DND-41 (cell line): ENCODE measurements around the gene PLA2G15.

Experiments
- ATAC-seq: fragments of 200-7000 bp; cut with Tn5 transposase; 3 replicates; pipeline ENCODE4 v1.9.1; 2021; ENCODE audit warnings: low read depth; ENCODE audit not compliant: insufficient read depth
- DNase-seq: peaks from one replicate; pipeline ENCODE4 v3.0.0-alpha.2; 2020
- H2AFZ ChIP-seq: 2 replicates; pipeline ENCODE4 v1.6.0; 2012; ENCODE audit warnings: low read depth, low read length
- H3K27ac ChIP-seq: 2 replicates; pipeline ENCODE4 v1.5.1; 2012; ENCODE audit warnings: low read length, inconsistent platforms
- H3K27me3 ChIP-seq: fragments of 200-600 bp; sonication (generic); 2 replicates; pipeline ENCODE4 v1.6.0; 2012; ENCODE audit warnings: low read length, mild to moderate bottlenecking, inconsistent platforms; ENCODE audit not compliant: insufficient read depth, poor library complexity
- H3K36me3 ChIP-seq: 2 replicates; pipeline ENCODE4 v1.5.1; 2012; ENCODE audit warnings: low read length, inconsistent platforms; ENCODE audit not compliant: insufficient read depth
- H3K4me1 ChIP-seq: 2 replicates; pipeline ENCODE4 v1.5.1; 2012; ENCODE audit warnings: mild to moderate bottlenecking, low read length; ENCODE audit not compliant: insufficient read depth
- H3K4me2 ChIP-seq: 2 replicates; pipeline ENCODE4 v1.6.0; 2012; ENCODE audit warnings: mild to moderate bottlenecking, moderate library complexity, low read length, inconsistent platforms; ENCODE audit not compliant: insufficient read depth
- H3K4me3 ChIP-seq, 2 experiments: fragments of 200-600 bp in 1 of 2; shearing (Covaris generic) in 1 of 2; 2 replicates each; pipeline ENCODE4 v1.5.1; 2012 to 2016; ENCODE audit warnings: inconsistent platforms in 2 of 2, low read length in 2 of 2, mild to moderate bottlenecking in 2 of 2, low read depth in 1 of 2, moderate library complexity in 1 of 2
- H3K79me2 ChIP-seq: 2 replicates; pipeline ENCODE4 v1.6.0; 2012; ENCODE audit warnings: low read length, inconsistent platforms; ENCODE audit not compliant: insufficient read depth
- H3K9ac ChIP-seq: 2 replicates; pipeline ENCODE4 v1.6.0; 2012; ENCODE audit warnings: low read depth, mild to moderate bottlenecking, inconsistent platforms, low read length, moderate library complexity
- H3K9me3 ChIP-seq: 2 replicates; pipeline ENCODE4 v1.5.1; 2012; ENCODE audit warnings: low read length, moderate library complexity, mild to moderate bottlenecking, inconsistent platforms; ENCODE audit not compliant: insufficient read depth, severe bottlenecking
- H4K20me1 ChIP-seq: 2 replicates; pipeline ENCODE4 v1.6.0; 2012; ENCODE audit warnings: low read length; ENCODE audit not compliant: insufficient read depth
- CTCF ChIP-seq: IDR thresholded peaks from 2 replicates; pipeline ENCODE4 v1.5.1; 2012; ENCODE audit warnings: borderline replicate concordance, low read length, moderate library complexity, mild to moderate bottlenecking; ENCODE audit not compliant: poor library complexity, severe bottlenecking; ENCODE audit errors: extremely low read depth
- EZH2 ChIP-seq: IDR thresholded peaks from 3 replicates; pipeline ENCODE4 v1.6.1; 2012; ENCODE audit warnings: borderline replicate concordance, low read depth, mild to moderate bottlenecking, moderate library complexity, low read length, inconsistent platforms; ENCODE audit not compliant: severe bottlenecking

Gene PLA2G15

GRCh38 chr16:68257906-68258800, 13.0 kb downstream of the PLA2G15 start:
- TF ChIP-seq EZH2 (no peak), CTCF (no peak)
- H3K27me3 ChIP-seq, result no peaks in the 10 kb centered on the region

DNA sequence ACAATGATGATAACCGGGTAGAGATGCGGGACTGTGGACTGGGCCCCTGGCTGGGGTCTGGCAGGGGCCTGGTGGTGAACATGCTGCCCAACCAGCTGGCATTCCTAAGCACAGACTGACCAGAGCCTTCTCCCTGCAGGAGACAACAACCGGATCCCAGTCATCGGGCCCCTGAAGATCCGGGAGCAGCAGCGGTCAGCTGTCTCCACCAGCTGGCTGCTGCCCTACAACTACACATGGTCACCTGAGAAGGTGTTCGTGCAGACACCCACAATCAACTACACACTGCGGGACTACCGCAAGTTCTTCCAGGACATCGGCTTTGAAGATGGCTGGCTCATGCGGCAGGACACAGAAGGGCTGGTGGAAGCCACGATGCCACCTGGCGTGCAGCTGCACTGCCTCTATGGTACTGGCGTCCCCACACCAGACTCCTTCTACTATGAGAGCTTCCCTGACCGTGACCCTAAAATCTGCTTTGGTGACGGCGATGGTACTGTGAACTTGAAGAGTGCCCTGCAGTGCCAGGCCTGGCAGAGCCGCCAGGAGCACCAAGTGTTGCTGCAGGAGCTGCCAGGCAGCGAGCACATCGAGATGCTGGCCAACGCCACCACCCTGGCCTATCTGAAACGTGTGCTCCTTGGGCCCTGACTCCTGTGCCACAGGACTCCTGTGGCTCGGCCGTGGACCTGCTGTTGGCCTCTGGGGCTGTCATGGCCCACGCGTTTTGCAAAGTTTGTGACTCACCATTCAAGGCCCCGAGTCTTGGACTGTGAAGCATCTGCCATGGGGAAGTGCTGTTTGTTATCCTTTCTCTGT, 14.0 kb downstream of the PLA2G15 start:
- Histone ChIP-seq H3K36me3 (peaks cover 52% of the 10 kb centered on the region), H3K9ac (no peak overlapping the region), H2AFZ (no peak overlapping the region), H3K9me3 (no peaks in the 10 kb centered on the region), H3K4me1 (peaks cover 63% of the 10 kb centered on the region), H3K4me3 (no peak overlapping the region), H4K20me1 (no peaks in the 10 kb centered on the region), H3K27me3 (no peaks in the 10 kb centered on the region), H3K4me2 (no peak overlapping the region), H3K79me2 (peaks cover 17% of the 10 kb centered on the region), H3K27ac (peak overlapping the region; percentile 97)
- no peak for TF ChIP-seq EZH2
- TF ChIP-seq CTCF, result no peak
- ATAC-seq, result no peak
- DNase-seq, result no peak

More at GRCh38 chr16:68257906-68258800, 13.0 kb downstream of the PLA2G15 start:
- peaks cover 10% of the 10 kb centered on the region; the same call in 1 of the 2 replicates for H3K79me2 ChIP-seq
- peak overlapping the region in 1 of 2 experiments; percentile 11; a peak in 1 of 4 replicates for H3K4me3 ChIP-seq
- peak overlapping the region; percentile 97 for H3K27ac ChIP-seq
- peak overlapping the region; percentile 54 for H3K4me2 ChIP-seq
- no peak overlapping the region for H2AFZ ChIP-seq
- peak overlapping the region; percentile 58 for H3K9ac ChIP-seq
- DNase-seq, result no peak
- ATAC-seq, result no peak
- no peaks in the 10 kb centered on the region for H3K9me3 ChIP-seq
- no peaks in the 10 kb centered on the region for H4K20me1 ChIP-seq
- peaks cover 53% of the 10 kb centered on the region for H3K4me1 ChIP-seq
- peaks cover 60% of the 10 kb centered on the region for H3K36me3 ChIP-seq

- H3K27me3 ChIP-seq, result no peaks in the 10 kb centered on the region
- ATAC-seq, result peak; percentile 58
- H3K4me1 ChIP-seq, result peaks cover 63% of the 10 kb centered on the region
- peak overlapping the region; percentile 87 for H3K9ac ChIP-seq
- H3K4me3 ChIP-seq, result peak overlapping the region; percentile 68 to 77
- H3K79me2 ChIP-seq, result peaks cover 59% of the 10 kb centered on the region
- H3K27ac ChIP-seq, result peak overlapping the region; percentile 85
- H3K4me2 ChIP-seq, result peak overlapping the region; percentile 73
- peaks cover 40% of the 10 kb centered on the region for H3K36me3 ChIP-seq
- DNase-seq, result no peak
- no peak for TF ChIP-seq CTCF
- no peak for TF ChIP-seq EZH2
- no peaks in the 10 kb centered on the region for H3K9me3 ChIP-seq
- peaks cover 9% of the 10 kb centered on the region; the same call in 1 of the 2 replicates for H4K20me1 ChIP-seq
- peak overlapping the region; percentile 78 for H2AFZ ChIP-seq
These were observed 18.5 kb downstream of the PLA2G15 start for GRCh38 chr16:68263559-68264127.
